Body of pancreas (tissue), 4 donors: Measurements from ENCODE around the gene EEF2.

ENCODE experiments used
- POLR2A ChIP-seq, 3 donors: fragments of 450-650 bp; IDR thresholded peaks; one replicate each; pipeline ENCODE4 v1.6.1; 2016; ENCODE audit warnings: antibody characterized with exemption in 3 of 3, mild to moderate bottlenecking in 2 of 3
- TF ChIP-seq, protein P1 (sequence below), 7 experiments: fragments of 450-650 bp in 4 of 7; fragments of 200-600 bp in 3 of 7; sonication (generic) in 3 of 7; IDR thresholded peaks; one replicate each; pipeline ENCODE4 v1.5.1; 2016 to 2019; ENCODE audit warnings: antibody characterized with exemption in 7 of 7

DNA sequence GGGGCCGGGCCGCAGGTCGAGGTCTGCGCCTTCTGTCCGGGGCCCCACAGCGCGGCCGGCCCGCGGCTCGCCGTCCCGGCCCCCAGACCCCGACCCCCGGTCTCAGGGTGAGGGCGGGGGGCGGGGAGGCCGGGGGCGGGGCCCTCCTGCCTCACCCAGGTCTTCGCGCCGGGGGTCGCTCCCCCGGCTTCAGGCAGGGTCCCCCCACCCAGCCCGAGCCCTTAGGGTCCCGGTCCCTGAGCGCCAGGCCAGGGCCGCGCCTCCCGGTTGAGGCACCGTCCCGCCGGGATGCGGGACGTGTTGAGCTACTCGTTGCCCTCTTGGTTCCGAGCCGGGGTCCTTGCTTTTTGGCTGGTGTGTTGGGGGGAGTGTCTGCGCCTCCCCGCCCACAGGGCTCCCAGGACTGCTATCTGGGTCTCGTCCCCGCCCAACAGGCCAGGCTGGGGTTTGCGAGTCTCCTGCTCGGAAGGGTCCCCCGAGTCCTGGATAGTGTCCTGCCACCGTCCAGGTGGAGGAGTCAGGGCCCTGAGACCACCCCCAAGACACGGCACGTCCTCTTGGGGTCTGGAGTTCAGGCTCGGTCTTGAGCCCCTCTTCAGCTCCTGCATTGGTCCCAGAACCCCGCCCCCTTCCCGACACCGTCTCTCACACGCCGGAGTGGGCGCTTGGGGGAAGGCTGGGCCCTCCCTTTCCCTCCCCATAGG lies 22.7 kb upstream of the EEF2 start:
- TF ChIP-seq, protein P1, sequence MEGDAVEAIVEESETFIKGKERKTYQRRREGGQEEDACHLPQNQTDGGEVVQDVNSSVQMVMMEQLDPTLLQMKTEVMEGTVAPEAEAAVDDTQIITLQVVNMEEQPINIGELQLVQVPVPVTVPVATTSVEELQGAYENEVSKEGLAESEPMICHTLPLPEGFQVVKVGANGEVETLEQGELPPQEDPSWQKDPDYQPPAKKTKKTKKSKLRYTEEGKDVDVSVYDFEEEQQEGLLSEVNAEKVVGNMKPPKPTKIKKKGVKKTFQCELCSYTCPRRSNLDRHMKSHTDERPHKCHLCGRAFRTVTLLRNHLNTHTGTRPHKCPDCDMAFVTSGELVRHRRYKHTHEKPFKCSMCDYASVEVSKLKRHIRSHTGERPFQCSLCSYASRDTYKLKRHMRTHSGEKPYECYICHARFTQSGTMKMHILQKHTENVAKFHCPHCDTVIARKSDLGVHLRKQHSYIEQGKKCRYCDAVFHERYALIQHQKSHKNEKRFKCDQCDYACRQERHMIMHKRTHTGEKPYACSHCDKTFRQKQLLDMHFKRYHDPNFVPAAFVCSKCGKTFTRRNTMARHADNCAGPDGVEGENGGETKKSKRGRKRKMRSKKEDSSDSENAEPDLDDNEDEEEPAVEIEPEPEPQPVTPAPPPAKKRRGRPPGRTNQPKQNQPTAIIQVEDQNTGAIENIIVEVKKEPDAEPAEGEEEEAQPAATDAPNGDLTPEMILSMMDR (IDR thresholded peaks at IDR 0.05): no peak
- TF ChIP-seq POLR2A (IDR thresholded peaks at IDR 0.05): no peak
